K562 (cell line): ENCODE measurements around the gene SLC30A1. TPM values are rescaled to one million over a fixed set of nuclear protein-coding genes. Genes with fewer than 3 reads are reported as not detected.
A peak's percentile ranks its signal among the peaks of the same experiment; 100 is the strongest.

Source experiments
- ATAC-seq: fragments of 200-7000 bp; cut with Tn5 transposase; 3 replicates; pipeline ENCODE4 v1.9.1; 2020; ENCODE audit warnings: moderate library complexity
- BruUV-seq: library from RNA; stranded (reverse); fragments of 400-500 nt; replicated peaks from 2 replicates; lab custom pipeline; 2021; lab: Mats Ljungman, UMichigan
- CTCF ChIA-PET: fragments of 300-600 bp; formaldehyde crosslinking; extraction: SDS; loops from one replicate; lab custom pipeline; 2021; ENCODE audit warnings: low intra/inter-chr PET ratio; lab: Yijun Ruan, JAX
- POLR2A ChIA-PET: fragments of 300-600, 350-650 bp; sonication (Branson Sonifier 250); formaldehyde crosslinking; extraction: SDS; loops from one replicate; lab custom pipeline; 2021; ENCODE audit warnings: antibody characterized with exemption, inconsistent platforms; lab: Yijun Ruan, JAX
- DNase-seq, 4 experiments: peaks; one replicate each; pipeline versions ENCODE4 v3.0.0 to v3.0.0-alpha.2; 2011 to 2018; ENCODE audit warnings: low spot score in 3 of 4, mixed read lengths in 3 of 4; ENCODE audit errors: extremely low read depth in 1 of 4
- FAIRE-seq: peaks from 2 replicates; lab custom pipeline; 2011; peaks lifted over from hg19 to GRCh38; lab: Jason Lieb, UNC
- H2AFZ ChIP-seq: 2 replicates; pipeline ENCODE4 v1.6.0; 2011; ENCODE audit warnings: low read depth, low read length, control low read depth, inconsistent platforms
- H3K27ac ChIP-seq: fragments of 200-600 bp; 3 replicates; pipeline ENCODE4 v1.8.0; 2011; ENCODE audit warnings: low read depth, mild to moderate bottlenecking, control low read depth, inconsistent platforms, low read length, moderate library complexity, mixed read lengths; ENCODE audit errors: extremely low read depth
- H3K27me3 ChIP-seq, 2 experiments: fragments of 300-600 bp in 1 of 2; 2 replicates in 1 of 2; 3 replicates in 1 of 2; pipeline versions ENCODE4 v1.6.0 to v1.8.0; 2011; ENCODE audit warnings: inconsistent platforms in 2 of 2, low read length in 2 of 2, mild to moderate bottlenecking in 1 of 2, mixed read lengths in 1 of 2, moderate library complexity in 1 of 2; ENCODE audit not compliant: control insufficient read depth in 2 of 2, insufficient read depth in 2 of 2
- H3K36me3 ChIP-seq: fragments of 300-600 bp; 3 replicates; pipeline ENCODE4 v1.8.0; 2011; ENCODE audit warnings: mild to moderate bottlenecking, low read length, inconsistent platforms; ENCODE audit not compliant: control insufficient read depth, insufficient read depth
- H3K4me1 ChIP-seq, 2 experiments: fragments of 200-600 bp in 1 of 2; replicated peaks in 1 of 2; 2 replicates in 1 of 2; 3 replicates in 1 of 2; pipeline versions ENCODE4 v1.5.1 to v1.8.0; 2011; ENCODE audit warnings: inconsistent platforms in 2 of 2, low read length in 2 of 2, mild to moderate bottlenecking in 1 of 2, mixed read lengths in 1 of 2, moderate library complexity in 1 of 2; ENCODE audit not compliant: control insufficient read depth in 2 of 2, insufficient read depth in 2 of 2
- H3K4me2 ChIP-seq: 2 replicates; pipeline ENCODE4 v1.6.1; 2011; ENCODE audit warnings: low read length, control low read depth, inconsistent platforms, mixed read lengths; ENCODE audit not compliant: insufficient read depth
- H3K4me3 ChIP-seq: fragments of 200-600 bp; sonication (generic), shearing (Covaris generic); 2 replicates; pipeline ENCODE4 v1.5.1; 2016; ENCODE audit warnings: control low read depth, inconsistent platforms
- H3K79me2 ChIP-seq: fragments of 200-600 bp; 3 replicates; pipeline ENCODE4 v1.8.0; 2011; ENCODE audit warnings: low read length, inconsistent platforms; ENCODE audit not compliant: control insufficient read depth, insufficient read depth
- H3K9ac ChIP-seq, 2 experiments: 2 replicates each; pipeline versions ENCODE4 v1.6.0 to v1.6.1; 2011; ENCODE audit warnings: low read depth in 2 of 2, low read length in 2 of 2, control low read depth in 1 of 2, inconsistent platforms in 1 of 2, mild to moderate bottlenecking in 1 of 2, mixed read lengths in 1 of 2; ENCODE audit not compliant: insufficient read depth in 1 of 2
- H3K9me1 ChIP-seq: one replicate; pipeline ENCODE4 v1.6.0; 2011; ENCODE audit warnings: inconsistent platforms, mild to moderate bottlenecking, low read length, moderate library complexity; ENCODE audit not compliant: control insufficient read depth, insufficient read depth
- H3K9me3 ChIP-seq: replicated peaks from 2 replicates; pipeline ENCODE4 v1.5.1; 2011; ENCODE audit warnings: low read depth, low read length, inconsistent platforms; ENCODE audit not compliant: control insufficient read depth, insufficient read depth
- H4K20me1 ChIP-seq: replicated peaks from 2 replicates; pipeline ENCODE4 v1.6.1; 2011; ENCODE audit warnings: low read length, inconsistent platforms, mixed read lengths; ENCODE audit not compliant: control insufficient read depth, insufficient read depth
- BACH1 ChIP-seq: fragments of 200-800 bp; sonication (Bioruptor generic); IDR thresholded peaks from 2 replicates; pipeline ENCODE4 v1.6.1; 2016; ENCODE audit warnings: missing genetic modification characterization, missing compliant biosample characterization
- BRD9 ChIP-seq: fragments of 450-650 bp; IDR thresholded peaks from 2 replicates; pipeline ENCODE4 v1.6.1; 2018; ENCODE audit warnings: low read depth; ENCODE audit not compliant: partially characterized antibody
- EWSR1 ChIP-seq: fragments of 450-650 bp; IDR thresholded peaks from 2 replicates; pipeline ENCODE4 v1.6.1; 2018; ENCODE audit warnings: borderline replicate concordance, mild to moderate bottlenecking, low read depth, moderate library complexity; ENCODE audit not compliant: partially characterized antibody
- NCOA2 ChIP-seq, 2 experiments: fragments of 450-650 bp; IDR thresholded peaks; 2 replicates each; pipeline ENCODE4 v1.6.1; 2018; ENCODE audit warnings: mild to moderate bottlenecking in 2 of 2, moderate library complexity in 1 of 2; ENCODE audit not compliant: partially characterized antibody in 2 of 2
- SRF ChIP-seq, 2 experiments: fragments of 250-450, 450-650 bp in 1 of 2; sonication (Bioruptor Pico) in 1 of 2; sonication (generic) in 1 of 2; formaldehyde crosslinking; IDR thresholded peaks; 2 replicates each; pipeline versions ENCODE4 v1.5.0 to v1.5.1; 2020 to 2022; ENCODE audit warnings: mild to moderate bottlenecking in 1 of 2, missing genetic modification reagents in 1 of 2
- ZFP36 ChIP-seq: fragments of 150-350 bp; IDR thresholded peaks from 2 replicates; pipeline ENCODE4 v1.6.1; 2018; ENCODE audit warnings: low read length, low read depth; ENCODE audit not compliant: partially characterized antibody
- WGBS: fragments of 100-300 bp; shearing (Covaris generic); methylation state at CpG from one replicate; pipeline ENCODE4 v1.1.6; 2016; ENCODE audit warnings: low coverage, mixed read lengths; ENCODE audit not compliant: insufficient coverage; ENCODE audit errors: missing lambda C conversion rate; 5-methylcytosine and 5-hydroxymethylcytosine counted together
- in situ Hi-C: fragments of 300-500 bp; cut with MboI; formaldehyde crosslinking; loops from 4 replicates; pipeline ENCODE4 v1.15.0; 2018; ENCODE audit warnings: inconsistent platforms, mixed read lengths
- intact Hi-C: fragments of 100-400 bp; cut with micrococcal nuclease; formaldehyde crosslinking; loops from 2 replicates; pipeline ENCODE4 v1.14.2; 2022
- polyA plus RNA-seq, 8 experiments: library from polyadenylated mRNA; depleted of rRNA in 4 of 8; stranded (reverse) in 5 of 8; unstranded in 3 of 8; fragments of >200 nt; fragmentation: Nextera tagmentation in 2 of 8; fragmentation: Illumina TruSeq in 1 of 8; extraction: Ambion mirVana in 2 of 8; extraction: Trizol in 1 of 8; gene quantifications; 2 replicates each; pipeline versions ENCODE4 v1.2.1 to v1.2.3, GENCODE V29; 2011 to 2014; ENCODE audit warnings: inconsistent platforms in 1 of 8, missing spikeins in 1 of 8
- total RNA-seq, 7 experiments: library from RNA; depleted of rRNA in 6 of 7; stranded (reverse); fragments of >200 nt in 6 of 7; fragmentation: Illumina TruSeq in 2 of 7; extraction: Trizol in 2 of 7; gene quantifications; 2 replicates each; pipeline versions ENCODE4 v1.2.1 to v1.2.3, GENCODE V29; 2011 to 2021; ENCODE audit warnings: low replicate concordance in 1 of 7

SLC30A1 gene
- total and polyA plus RNA-seq, 9 of the 15 experiments (the other 6 are each of a cell fraction or from before 2014, with no cell fraction given), result 4.1 to 14.4 (median 6.6) TPM

- no peak overlapping the region for H3K4me3 ChIP-seq
- POLR2A ChIA-PET, result interaction anchor here (3.3 kb wide), 1 partner anchor 24 kb away, joined by 31 read pairs; no protein-coding TSS in a partner anchor
- no peaks in the 10 kb centered on the region for H3K9me1 ChIP-seq
- FAIRE-seq (peak; percentile 29), ATAC-seq (no peak), DNase-seq (no peak)
- H3K79me2 ChIP-seq, result peaks cover 25% of the 10 kb centered on the region
- peaks cover 20 to 27% of the 10 kb centered on the region in 2 experiments; a peak in 4 of 5 replicates for H3K4me1 ChIP-seq
- intact Hi-C loops, result no loop called here
- no peak for TF ChIP-seq NCOA2 (IDR thresholded peaks at IDR 0.05; ENCODE audit: partially characterized antibody in 2 of 2)
- CTCF ChIA-PET, result no interaction called here
- H3K9me3 ChIP-seq, result no peaks in the 10 kb centered on the region
- WGBS, result 54% methylated on average over 3 of the region's 3 CpGs
- H3K9ac ChIP-seq, result no peak overlapping the region
- in situ Hi-C loops, result no loop called here
- BruUV-seq, result no TSS peak
- peaks cover 5% of the 10 kb centered on the region for H4K20me1 ChIP-seq
- no peak overlapping the region for H2AFZ ChIP-seq
- no peaks in the 10 kb centered on the region for H3K27me3 ChIP-seq
- no peak overlapping the region for H3K27ac ChIP-seq
- H3K36me3 ChIP-seq, result no peaks in the 10 kb centered on the region; the same call in 2 of the 3 replicates
- no peak overlapping the region for H3K4me2 ChIP-seq
These were observed 2.6 kb upstream of the SLC30A1 start for GRCh38 chr1:211581526-211581925.

GRCh38 chr1:211580303-211580687, 1.3 kb upstream of the SLC30A1 start:
- ChIA-PET POLR2A (interaction anchor here (0.6 to 3.3 kb wide), 10 partner anchors 8 to 323 kb away, joined by 3 to 31 read pairs (median 4); no protein-coding TSS in a partner anchor), CTCF (interaction anchor here (1.6 kb wide), 1 partner anchor 69 kb away, joined by 4 read pairs; no protein-coding TSS in a partner anchor)
- no TSS peak for BruUV-seq
- Histone ChIP-seq H4K20me1 (peaks cover 5% of the 10 kb centered on the region), H3K4me2 (peak overlapping the region; percentile 96), H3K4me1 (peaks cover 27 to 28% of the 10 kb centered on the region in 2 experiments; a peak in 4 of 5 replicates), H3K27ac (peak overlapping the region; percentile 78; the same call in 2 of the 3 replicates), H3K4me3 (no peak overlapping the region), H3K9me3 (no peaks in the 10 kb centered on the region), H3K9ac (peak overlapping the region in 1 of 2 experiments; percentile 75; a peak in 2 of 4 replicates), H3K36me3 (peaks cover 12% of the 10 kb centered on the region), H3K79me2 (peaks cover 37% of the 10 kb centered on the region), H2AFZ (peak overlapping the region; percentile 93; the same call in 1 of the 2 replicates), H3K27me3 (no peaks in the 10 kb centered on the region), H3K9me1 (no peaks in the 10 kb centered on the region)
- intact Hi-C loops (no loop called here), in situ Hi-C loops (no loop called here)
- ATAC-seq, result no peak
- DNase-seq, result no peak
- TF ChIP-seq BRD9, result no peak
- TF ChIP-seq SRF (CRISPR knock-in tag; IDR thresholded peaks at IDR 0.05), result 0 out of 4 replicates have a peak, but pooled peaks of 1 of the 2 experiments have one; percentile 33
- TF ChIP-seq BACH1 (tag), result no peak
- TF ChIP-seq EWSR1, result no peak
- no peak for TF ChIP-seq ZFP36
- 75% methylated on average over 1 of the region's 1 CpG for WGBS
- FAIRE-seq, result no peak
